ENCODE data around the gene TUBAL3. TPM values are rescaled to one million over a fixed set of nuclear protein-coding genes. Genes with fewer than 3 reads are reported as not detected.

TUBAL3 gene
- total and polyA plus RNA-seq, 2 of the 4 experiments (the other 2 are of a cell fraction), result not detected

GRCh38 chr10:5416981-5417380, 12.4 kb upstream of the TUBAL3 start:
- intact Hi-C loops (cut with micrococcal nuclease), result no loop called here
- H3K18ac ChIP-seq (ENCODE audit: low read depth, low read length), result no peak overlapping the region
- H3K36me3 ChIP-seq (ENCODE audit: control insufficient read depth, insufficient read depth, low read length), result no peaks in the 10 kb centered on the region
- H2BK15ac ChIP-seq (ENCODE audit: low read depth, low read length), result no peak overlapping the region
- H3K4me2 ChIP-seq (ENCODE audit: low read depth, low read length), result no peak overlapping the region
- H3K9me3 ChIP-seq (ENCODE audit: control insufficient read depth, insufficient read depth, low read length), result no peaks in the 10 kb centered on the region
- ChIA-PET POLR2A (ENCODE audit: unreplicated experiment) (no interaction called here), CTCF (no interaction called here)
- no peak overlapping the region for H3K4me3 ChIP-seq (ENCODE audit: insufficient read depth, low read depth, low read length)
- ATAC-seq (ENCODE audit: low read depth), result no peak
- DNase-seq, result no peak
- dilution Hi-C loops (cut with HindIII; ENCODE audit: low sequenced_read_pairs, unreplicated experiment), result no loop called here
- no peak overlapping the region for H4K91ac ChIP-seq (ENCODE audit: insufficient read depth, low read depth, low read length)
- in situ Hi-C loops (cut with MboI; ENCODE audit: low sequenced_read_pairs), result no loop called here
- no peak for TF ChIP-seq CHD1 (IDR thresholded peaks at IDR 0.05; ENCODE audit: low read depth, low read length)
- no peak for TF ChIP-seq MAZ (IDR thresholded peaks at IDR 0.05; ENCODE audit: borderline replicate concordance, low read depth, low read length)
- TF ChIP-seq USF2 (IDR thresholded peaks at IDR 0.05; ENCODE audit: low read depth, low read length), result no peak
- TF ChIP-seq RCOR1 (IDR thresholded peaks at IDR 0.05; ENCODE audit: insufficient replicate concordance, low read length), result no peak
- no peak for TF ChIP-seq NFE2L2 (IDR thresholded peaks at IDR 0.05; ENCODE audit: low read depth, low read length)
- no peak for TF ChIP-seq CTCF (conservative IDR thresholded peaks at IDR 0.05; ENCODE audit: low read depth, low read length)
- TF ChIP-seq MAFK (IDR thresholded peaks at IDR 0.05; ENCODE audit: low read depth, low read length), result no peak
- TF ChIP-seq ELK1 (IDR thresholded peaks at IDR 0.05; ENCODE audit: borderline replicate concordance, low read depth, low read length), result no peak
- no peak for TF ChIP-seq RFX5 (IDR thresholded peaks at IDR 0.05; ENCODE audit: low read depth, low read length)
- H4K8ac ChIP-seq (ENCODE audit: low read depth in 2 of 2, low read length in 2 of 2), result no peak overlapping the region
- no peaks in the 10 kb centered on the region for H4K20me1 ChIP-seq (ENCODE audit: insufficient read depth, low read length)
- no peak overlapping the region for H3K23ac ChIP-seq (ENCODE audit: low read depth, low read length)
- no peak overlapping the region for H2BK20ac ChIP-seq (ENCODE audit: low read depth, low read length)
- H3K79me1 ChIP-seq (ENCODE audit: low read depth in 1 of 2, low read length in 2 of 2), result peaks cover 17 to 27% of the 10 kb centered on the region in 2 experiments
- H3K4ac ChIP-seq (ENCODE audit: low read depth, low read length), result no peak overlapping the region
- 71% methylated on average over 1 of the region's 11 CpGs; no CpG with 5 or more reads in 1 of the 2 experiments for WGBS, 2 experiments (ENCODE audit: extremely low coverage in 2 of 2, insufficient read length in 1 of 2)
- H2BK5ac ChIP-seq (ENCODE audit: low read depth, low read length, poor library complexity, severe bottlenecking), result no peak overlapping the region
- no peak overlapping the region for H3K14ac ChIP-seq (replicated peaks; ENCODE audit: low read depth, low read length)
- H2AFZ ChIP-seq (replicated peaks; ENCODE audit: low read length, poor library complexity), result no peak overlapping the region
- no peak overlapping the region for H2AK5ac ChIP-seq (ENCODE audit: low read depth, low read length)
- no peak overlapping the region for H3K9ac ChIP-seq (ENCODE audit: low read depth, low read length)
- H3K27ac ChIP-seq (ENCODE audit: insufficient read depth, low read length), result no peak overlapping the region
- no peak overlapping the region for H4K5ac ChIP-seq (ENCODE audit: low read depth, low read length)
- H2BK120ac ChIP-seq (ENCODE audit: low read depth, low read length), result no peak overlapping the region
- H3K27me3 ChIP-seq (ENCODE audit: control insufficient read depth, insufficient read depth, low read length), result no peaks in the 10 kb centered on the region
- H3K56ac ChIP-seq (ENCODE audit: extremely low read depth, insufficient read depth, low read length), result no peak overlapping the region
- BruUV-seq (replicated peaks), result no TSS peak
- no peaks in the 10 kb centered on the region for H3K9me1 ChIP-seq (ENCODE audit: insufficient read depth, low read length)
- no peak overlapping the region for H2AK9ac ChIP-seq (replicated peaks; ENCODE audit: low read depth, low read length, poor library complexity)
- H3K4me1 ChIP-seq (ENCODE audit: control insufficient read depth, insufficient read depth, low read length), result no peaks in the 10 kb centered on the region
